Measurements from ENCODE around the gene USE1.

GRCh38 chr19:17215127-17215971, at the start of gene USE1:
- TF ChIP-seq CTCF (IDR thresholded peaks at IDR 0.05; ENCODE audit: insufficient read depth, low read depth, low read length) (no peak), EZH2 (IDR thresholded peaks at IDR 0.05; ENCODE audit: insufficient read depth, low read length) (no peak)
